Measurements from ENCODE around the gene BMP2K. TPM values are rescaled to one million over a fixed set of nuclear protein-coding genes. Genes with fewer than 3 reads are reported as not detected.

Gene BMP2K
- total RNA-seq, 1 experiment from 2014 or later = 45.6 TPM

DNA sequence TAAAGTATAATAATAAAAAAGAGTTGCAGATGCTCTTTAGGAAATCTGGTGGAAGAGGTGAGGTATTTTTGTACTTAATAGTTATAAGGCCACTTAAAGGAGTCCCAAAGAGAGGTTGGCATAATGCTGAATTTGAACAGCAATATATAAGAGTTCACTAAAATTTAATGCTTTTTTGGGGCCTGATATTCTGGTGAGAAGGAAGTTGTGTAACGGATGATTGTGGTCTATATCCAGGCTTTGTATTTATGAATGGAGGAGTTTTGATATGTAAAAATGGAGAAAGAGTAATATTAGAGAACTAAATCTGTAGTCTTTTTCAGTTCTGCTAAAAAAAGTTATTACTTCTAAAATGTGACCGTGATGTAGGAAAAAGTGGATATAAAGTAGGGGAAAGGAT, 20.4 kb downstream of the BMP2K start:
- no peaks in the 10 kb centered on the region for H3K4me1 ChIP-seq
- Mint-ChIP-seq H3K27me3 (ENCODE audit: insufficient read depth, unreplicated experiment) (no peaks in the 10 kb centered on the region), H3K4me1 (ENCODE audit: low read depth, unreplicated experiment) (no peaks in the 10 kb centered on the region), H3K4me3 (ENCODE audit: unreplicated experiment) (no peak overlapping the region), H3K27ac (ENCODE audit: unreplicated experiment) (no peak overlapping the region), H3K9me3 (ENCODE audit: unreplicated experiment) (no peaks in the 10 kb centered on the region), H3K36me3 (ENCODE audit: insufficient read depth, unreplicated experiment) (no peaks in the 10 kb centered on the region)
- no peak overlapping the region for H3K4me3 ChIP-seq (ENCODE audit: low read depth, low read length)
- ChIA-PET POLR2A (no interaction called here), CTCF (no interaction called here)
- no peak for DNase-seq
- TF ChIP-seq, protein P1, sequence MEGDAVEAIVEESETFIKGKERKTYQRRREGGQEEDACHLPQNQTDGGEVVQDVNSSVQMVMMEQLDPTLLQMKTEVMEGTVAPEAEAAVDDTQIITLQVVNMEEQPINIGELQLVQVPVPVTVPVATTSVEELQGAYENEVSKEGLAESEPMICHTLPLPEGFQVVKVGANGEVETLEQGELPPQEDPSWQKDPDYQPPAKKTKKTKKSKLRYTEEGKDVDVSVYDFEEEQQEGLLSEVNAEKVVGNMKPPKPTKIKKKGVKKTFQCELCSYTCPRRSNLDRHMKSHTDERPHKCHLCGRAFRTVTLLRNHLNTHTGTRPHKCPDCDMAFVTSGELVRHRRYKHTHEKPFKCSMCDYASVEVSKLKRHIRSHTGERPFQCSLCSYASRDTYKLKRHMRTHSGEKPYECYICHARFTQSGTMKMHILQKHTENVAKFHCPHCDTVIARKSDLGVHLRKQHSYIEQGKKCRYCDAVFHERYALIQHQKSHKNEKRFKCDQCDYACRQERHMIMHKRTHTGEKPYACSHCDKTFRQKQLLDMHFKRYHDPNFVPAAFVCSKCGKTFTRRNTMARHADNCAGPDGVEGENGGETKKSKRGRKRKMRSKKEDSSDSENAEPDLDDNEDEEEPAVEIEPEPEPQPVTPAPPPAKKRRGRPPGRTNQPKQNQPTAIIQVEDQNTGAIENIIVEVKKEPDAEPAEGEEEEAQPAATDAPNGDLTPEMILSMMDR (IDR thresholded peaks at IDR 0.05; ENCODE audit: insufficient read depth in 1 of 2, low read depth in 1 of 2, low read length in 1 of 2, severe bottlenecking in 1 of 2, unreplicated experiment in 1 of 2) = no peak
- H3K36me3 ChIP-seq (ENCODE audit: control insufficient read depth, insufficient read depth, low read length) = no peaks in the 10 kb centered on the region
- no TSS peak for BruUV-seq (replicated peaks)
- H3K27me3 ChIP-seq (replicated peaks; ENCODE audit: control insufficient read depth, insufficient read depth, low read length) = no peaks in the 10 kb centered on the region
- H3K9me3 ChIP-seq = no peaks in the 10 kb centered on the region
- intact Hi-C loops (cut with micrococcal nuclease; ENCODE audit: unreplicated experiment) = no loop called here

DNA sequence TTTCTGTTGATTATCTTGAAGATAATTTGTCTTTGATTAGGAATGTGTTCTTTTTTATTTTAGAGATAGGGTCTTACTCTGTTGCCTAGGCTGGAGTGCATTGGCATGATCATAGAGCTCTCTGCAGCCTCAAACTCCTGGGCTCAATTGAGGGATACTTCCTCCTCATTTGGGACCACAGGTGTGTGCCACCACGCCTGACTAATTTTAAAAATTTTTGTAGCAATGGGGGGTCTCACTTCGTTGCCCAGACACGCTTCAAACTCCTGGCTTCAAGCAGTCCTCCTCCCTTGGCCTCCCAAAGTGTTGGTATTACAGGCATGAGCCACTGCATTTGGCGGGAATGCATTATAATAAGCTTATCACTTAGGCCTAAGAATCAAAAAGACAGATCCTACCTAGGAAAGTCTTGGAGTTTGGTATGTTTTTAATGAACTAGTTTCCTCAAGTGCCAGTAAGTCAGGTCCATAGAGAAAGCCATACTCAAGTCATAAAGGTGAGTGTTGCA, 21.7 kb downstream of the BMP2K start:
- no peak for DNase-seq
- CTCF ChIA-PET = no interaction called here
- TF ChIP-seq, protein P1 (IDR thresholded peaks at IDR 0.05; ENCODE audit: insufficient read depth in 1 of 2, low read depth in 1 of 2, low read length in 1 of 2, severe bottlenecking in 1 of 2, unreplicated experiment in 1 of 2) = no peak
- no peaks in the 10 kb centered on the region for H3K36me3 Mint-ChIP-seq (ENCODE audit: insufficient read depth, unreplicated experiment)
- intact Hi-C loops (cut with micrococcal nuclease; ENCODE audit: unreplicated experiment) = no loop called here
- H3K27me3 ChIP-seq (replicated peaks; ENCODE audit: control insufficient read depth, insufficient read depth, low read length) = no peaks in the 10 kb centered on the region
- H3K27ac Mint-ChIP-seq (ENCODE audit: unreplicated experiment) = no peak overlapping the region
- BruUV-seq (replicated peaks) = no TSS peak
- POLR2A ChIA-PET = no interaction called here
- no peaks in the 10 kb centered on the region for H3K27me3 Mint-ChIP-seq (ENCODE audit: insufficient read depth, unreplicated experiment)
- H3K36me3 ChIP-seq (ENCODE audit: control insufficient read depth, insufficient read depth, low read length) = no peaks in the 10 kb centered on the region
- no peak overlapping the region for H3K4me3 Mint-ChIP-seq (ENCODE audit: unreplicated experiment)
- H3K9me3 Mint-ChIP-seq (ENCODE audit: unreplicated experiment) = no peaks in the 10 kb centered on the region
- no peak overlapping the region for H3K4me3 ChIP-seq (ENCODE audit: low read depth, low read length)
- no peaks in the 10 kb centered on the region for H3K4me1 Mint-ChIP-seq (ENCODE audit: low read depth, unreplicated experiment)
- H3K9me3 ChIP-seq = no peaks in the 10 kb centered on the region
- H3K4me1 ChIP-seq = no peaks in the 10 kb centered on the region

DNA sequence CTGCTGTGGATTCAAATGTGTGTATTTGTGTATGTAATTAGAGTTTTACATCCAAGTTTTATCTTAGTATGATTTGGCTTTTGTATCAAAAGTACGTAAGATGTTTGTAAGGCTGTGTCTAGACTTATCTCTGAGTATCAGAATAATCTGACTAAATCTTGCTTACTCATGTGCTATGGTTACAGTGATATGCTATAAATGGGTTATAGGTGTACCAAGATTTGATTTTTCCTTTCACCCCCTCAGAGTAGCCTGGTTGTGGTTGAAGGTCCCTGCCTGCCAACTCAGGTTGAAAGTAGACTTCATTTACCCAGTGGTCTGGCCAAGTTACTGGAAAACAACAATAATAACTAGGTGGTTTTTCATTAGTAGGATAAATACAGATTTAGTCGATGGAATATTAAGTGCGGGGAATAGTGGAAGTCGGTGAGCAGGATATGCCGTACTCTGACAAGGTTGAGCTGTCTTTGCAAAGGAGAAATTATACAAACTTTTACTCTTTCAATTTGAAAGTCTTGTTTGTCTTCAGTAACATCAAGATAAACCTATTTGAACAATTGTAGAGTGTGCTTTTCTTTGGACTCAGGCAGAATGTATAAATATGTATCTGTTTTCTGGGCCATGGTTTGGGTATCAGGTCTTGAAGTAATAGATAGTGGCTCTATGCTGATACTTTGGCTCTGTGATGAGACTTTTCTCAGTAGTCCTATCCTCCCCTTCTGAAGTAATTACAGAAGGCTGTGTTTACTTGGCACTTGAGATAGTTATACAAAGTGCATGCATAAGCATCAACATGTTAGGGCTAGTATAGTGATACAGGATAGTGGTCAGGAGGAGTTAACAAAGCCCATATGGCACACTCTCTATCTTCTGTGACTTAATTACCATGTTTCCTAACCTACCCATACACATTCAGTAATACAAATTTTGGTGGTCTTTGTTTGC, 23.7 kb downstream of the BMP2K start:
- Mint-ChIP-seq H3K4me1 (ENCODE audit: low read depth, unreplicated experiment) (no peaks in the 10 kb centered on the region), H3K4me3 (ENCODE audit: unreplicated experiment) (no peak overlapping the region), H3K27me3 (ENCODE audit: insufficient read depth, unreplicated experiment) (no peaks in the 10 kb centered on the region), H3K9me3 (ENCODE audit: unreplicated experiment) (no peaks in the 10 kb centered on the region), H3K27ac (ENCODE audit: unreplicated experiment) (no peak overlapping the region), H3K36me3 (ENCODE audit: insufficient read depth, unreplicated experiment) (no peaks in the 10 kb centered on the region)
- Histone ChIP-seq H3K36me3 (ENCODE audit: control insufficient read depth, insufficient read depth, low read length) (no peaks in the 10 kb centered on the region), H3K27me3 (replicated peaks; ENCODE audit: control insufficient read depth, insufficient read depth, low read length) (no peaks in the 10 kb centered on the region), H3K4me1 (no peaks in the 10 kb centered on the region), H3K4me3 (ENCODE audit: low read depth, low read length) (no peak overlapping the region), H3K9me3 (no peaks in the 10 kb centered on the region)
- TF ChIP-seq, protein P1 (IDR thresholded peaks at IDR 0.05; ENCODE audit: insufficient read depth in 1 of 2, low read depth in 1 of 2, low read length in 1 of 2, severe bottlenecking in 1 of 2, unreplicated experiment in 1 of 2) = no peak
- ChIA-PET POLR2A (no interaction called here), CTCF (no interaction called here)
- intact Hi-C loops (cut with micrococcal nuclease; ENCODE audit: unreplicated experiment) = no loop called here
- no TSS peak for BruUV-seq (replicated peaks)
- DNase-seq = no peak
